H1 (cell line): ENCODE measurements around the gene NGEF. TPM values are rescaled to one million over a fixed set of nuclear protein-coding genes. Genes with fewer than 3 reads are reported as not detected.

ENCODE experiments used
- CTCF ChIA-PET: fragments of 300-600 bp; sonication (Branson Sonifier 250); formaldehyde crosslinking; loops from one replicate; lab custom pipeline; 2021; ENCODE audit not compliant: partially characterized antibody; lab: Charles Lee
- POLR2A ChIA-PET: fragments of 300-600 bp; sonication (Branson Sonifier 250); formaldehyde crosslinking; loops from one replicate; lab custom pipeline; 2021; ENCODE audit warnings: inconsistent platforms; ENCODE audit not compliant: partially characterized antibody; lab: Charles Lee
- DNase-seq, 2 experiments: peaks; one replicate each; pipeline versions ENCODE4 v3.0.0 to v3.0.0-alpha.2; 2010 to 2022; ENCODE audit warnings: low spot score in 2 of 2, low read depth in 1 of 2, mixed read lengths in 1 of 2
- FAIRE-seq: peaks from 2 replicates; lab custom pipeline; 2011; peaks lifted over from hg19 to GRCh38; lab: Jason Lieb, UNC
- H2AFZ ChIP-seq: 2 replicates; pipeline ENCODE4 v1.8.1; 2012; ENCODE audit warnings: low read length, inconsistent platforms
- H2AK5ac ChIP-seq: 2 replicates; pipeline ENCODE4 v1.6.1; 2013; ENCODE audit warnings: low read depth, low read length
- H2BK120ac ChIP-seq: replicated peaks from 2 replicates; pipeline ENCODE3; 2013; ENCODE audit warnings: low read depth, low read length, inconsistent platforms
- H2BK12ac ChIP-seq: 2 replicates; pipeline ENCODE4 v1.6.1; 2013; ENCODE audit warnings: low read depth, low read length
- H2BK15ac ChIP-seq: 2 replicates; pipeline ENCODE4 v1.6.1; 2013; ENCODE audit warnings: low read length
- H2BK20ac ChIP-seq: 2 replicates; pipeline ENCODE4 v1.6.1; 2013; ENCODE audit warnings: low read length
- H2BK5ac ChIP-seq: 2 replicates; pipeline ENCODE4 v1.6.1; 2013; ENCODE audit warnings: low read depth, low read length
- H3K14ac ChIP-seq: 2 replicates; pipeline ENCODE4 v1.6.1; 2013; ENCODE audit warnings: inconsistent platforms; ENCODE audit not compliant: insufficient read length
- H3K18ac ChIP-seq: 2 replicates; pipeline ENCODE4 v1.6.1; 2013; ENCODE audit warnings: low read length; ENCODE audit errors: extremely low read depth
- H3K23ac ChIP-seq: 2 replicates; pipeline ENCODE4 v1.6.1; 2013; ENCODE audit warnings: inconsistent platforms; ENCODE audit not compliant: insufficient read length
- H3K23me2 ChIP-seq: 2 replicates; pipeline ENCODE4 v1.6.1; 2013; ENCODE audit warnings: low read depth, low read length
- H3K27ac ChIP-seq: 2 replicates; pipeline ENCODE4 v1.6.1; 2011; ENCODE audit warnings: low read depth, low read length, inconsistent platforms
- H3K27me3 ChIP-seq, 4 experiments: replicated peaks in 1 of 4; 1 replicate in 1 of 4; 2 replicates in 3 of 4; pipeline versions ENCODE4 v1.6.1 to v1.8.1; 2011 to 2013; ENCODE audit warnings: low read length in 3 of 4, mild to moderate bottlenecking in 3 of 4, inconsistent platforms in 2 of 4, mixed read lengths in 2 of 4, moderate library complexity in 1 of 4; ENCODE audit not compliant: control insufficient read depth in 3 of 4, insufficient read depth in 3 of 4; ENCODE audit errors: extremely low read depth in 1 of 4
- H3K36me3 ChIP-seq, 4 experiments: 2 replicates each; pipeline versions ENCODE4 v1.6.1 to v1.8.1; 2011 to 2013; ENCODE audit warnings: mild to moderate bottlenecking in 4 of 4, low read length in 3 of 4, moderate library complexity in 2 of 4, control low read depth in 1 of 4, inconsistent platforms in 1 of 4; ENCODE audit not compliant: insufficient read depth in 4 of 4, control insufficient read depth in 2 of 4
- H3K4ac ChIP-seq: replicated peaks from 2 replicates; pipeline ENCODE3; 2013; ENCODE audit warnings: low read length, low read depth, mixed read lengths, inconsistent platforms; ENCODE audit not compliant: insufficient read length
- H3K4me1 ChIP-seq, 4 experiments: replicated peaks in 1 of 4; 1 replicate in 1 of 4; 2 replicates in 3 of 4; pipeline versions ENCODE4 v1.6.1 to v1.8.1; 2011 to 2013; ENCODE audit warnings: low read length in 3 of 4, inconsistent platforms in 2 of 4, mixed read lengths in 1 of 4; ENCODE audit not compliant: insufficient read depth in 4 of 4, control insufficient read depth in 3 of 4
- H3K4me2 ChIP-seq, 2 experiments: 2 replicates each; pipeline versions ENCODE4 v1.6.1 to v1.8.1; 2011 to 2013; ENCODE audit warnings: low read depth in 2 of 2, low read length in 2 of 2, control low read depth in 1 of 2, inconsistent platforms in 1 of 2, mild to moderate bottlenecking in 1 of 2; ENCODE audit not compliant: insufficient read depth in 1 of 2
- H3K4me3 ChIP-seq, 4 experiments: fragments of 200-600, 300-600 bp in 1 of 4; sonication (generic), shearing (Covaris generic), sonication (Bioruptor Twin) in 1 of 4; 2 replicates each; pipeline versions ENCODE4 v1.5.1 to v1.8.1; 2011 to 2016; ENCODE audit warnings: low read length in 4 of 4, low read depth in 3 of 4, control low read depth in 2 of 4, inconsistent platforms in 2 of 4, mild to moderate bottlenecking in 2 of 4, mixed read lengths in 1 of 4, moderate library complexity in 1 of 4; ENCODE audit not compliant: insufficient read depth in 2 of 4; ENCODE audit errors: extremely low read depth in 1 of 4
- H3K56ac ChIP-seq: replicated peaks from 2 replicates; pipeline ENCODE3; 2013; ENCODE audit warnings: low read depth, mild to moderate bottlenecking, mixed read lengths, low read length, inconsistent platforms; ENCODE audit not compliant: insufficient read length
- H3K79me1 ChIP-seq: 2 replicates; pipeline ENCODE4 v1.6.1; 2013; ENCODE audit warnings: low read depth, low read length, control low read depth
- H3K79me2 ChIP-seq, 2 experiments: 2 replicates each; pipeline versions ENCODE4 v1.6.1 to v1.8.1; 2012 to 2013; ENCODE audit warnings: low read length in 2 of 2, mild to moderate bottlenecking in 2 of 2, inconsistent platforms in 1 of 2; ENCODE audit not compliant: insufficient read depth in 2 of 2, control insufficient read depth in 1 of 2
- H3K9ac ChIP-seq, 4 experiments: replicated peaks in 1 of 4; 1 replicate in 1 of 4; 2 replicates in 3 of 4; pipeline versions ENCODE4 v1.6.1 to v1.8.1; 2011 to 2013; ENCODE audit warnings: low read depth in 3 of 4, low read length in 3 of 4, control low read depth in 2 of 4, mild to moderate bottlenecking in 2 of 4, moderate library complexity in 2 of 4, inconsistent platforms in 1 of 4; ENCODE audit errors: extremely low read depth in 1 of 4
- H3K9me3 ChIP-seq, 2 experiments: 2 replicates each; pipeline versions ENCODE4 v1.6.1 to v1.8.1; 2012 to 2013; ENCODE audit warnings: mild to moderate bottlenecking in 2 of 2, moderate library complexity in 2 of 2, control low read depth in 1 of 2, inconsistent platforms in 1 of 2, low read depth in 1 of 2, low read length in 1 of 2, mixed read lengths in 1 of 2; ENCODE audit not compliant: insufficient read depth in 2 of 2
- H4K20me1 ChIP-seq, 2 experiments: replicated peaks in 1 of 2; 2 replicates each; pipeline versions ENCODE3 to v1.8.1; 2011 to 2013; ENCODE audit warnings: inconsistent platforms in 2 of 2, low read length in 2 of 2, mild to moderate bottlenecking in 1 of 2; ENCODE audit not compliant: insufficient read depth in 2 of 2, control insufficient read depth in 1 of 2
- H4K5ac ChIP-seq: 2 replicates; pipeline ENCODE4 v1.6.1; 2013; ENCODE audit warnings: low read length, low read depth, mixed read lengths, inconsistent platforms; ENCODE audit not compliant: insufficient read length
- H4K8ac ChIP-seq: 2 replicates; pipeline ENCODE4 v1.8.0; 2013; ENCODE audit warnings: mild to moderate bottlenecking, moderate library complexity, low read length, inconsistent platforms; ENCODE audit not compliant: insufficient read depth; ENCODE audit errors: extremely low read depth
- H4K91ac ChIP-seq: replicated peaks from 2 replicates; pipeline ENCODE3; 2013; ENCODE audit warnings: low read length, mixed read lengths, inconsistent platforms; ENCODE audit not compliant: insufficient read length
- CTBP2 ChIP-seq: IDR thresholded peaks from 2 replicates; pipeline ENCODE4 v1.7.0; 2011; ENCODE audit warnings: borderline replicate concordance, mild to moderate bottlenecking, moderate library complexity, mixed read lengths, low read length; ENCODE audit not compliant: insufficient read depth, insufficient read length
- GABPA ChIP-seq: IDR thresholded peaks from 2 replicates; pipeline ENCODE4 v1.6.1; 2011; ENCODE audit warnings: mild to moderate bottlenecking, low read length, moderate library complexity, borderline replicate concordance; ENCODE audit not compliant: insufficient read depth
- JUND ChIP-seq: IDR thresholded peaks from 2 replicates; pipeline ENCODE4 v1.6.1; 2011; ENCODE audit warnings: mild to moderate bottlenecking, improper control_type of control experiment, low read length
- KDM5A ChIP-seq: fragments of 200-600 bp; IDR thresholded peaks from 2 replicates; pipeline ENCODE4 v1.7.1; 2012; ENCODE audit warnings: mild to moderate bottlenecking, low read length, inconsistent platforms, mixed read lengths
- MAFK ChIP-seq: IDR thresholded peaks from 2 replicates; pipeline ENCODE4 v1.6.1; 2012; ENCODE audit warnings: low read depth, mild to moderate bottlenecking, improper control_type of control experiment, low read length
- NRF1 ChIP-seq: IDR thresholded peaks from 2 replicates; pipeline ENCODE4 v1.6.1; 2011; ENCODE audit warnings: mild to moderate bottlenecking, low read depth, low read length, improper control_type of control experiment
- RAD21 ChIP-seq, 2 experiments: IDR thresholded peaks in 1 of 2; conservative IDR thresholded peaks in 1 of 2; 2 replicates each; pipeline ENCODE4 v1.6.1; 2011; ENCODE audit warnings: low read depth in 2 of 2, low read length in 2 of 2, improper control_type of control experiment in 1 of 2, inconsistent platforms in 1 of 2, mild to moderate bottlenecking in 1 of 2, moderate library complexity in 1 of 2
- SAP30 ChIP-seq: fragments of 300-600 bp; sonication (generic); IDR thresholded peaks from 2 replicates; pipeline ENCODE4 v1.7.1; 2012; ENCODE audit warnings: low read length, moderate library complexity, mild to moderate bottlenecking, inconsistent platforms; ENCODE audit not compliant: insufficient read depth, insufficient replicate concordance
- SP1 ChIP-seq: IDR thresholded peaks from 2 replicates; pipeline ENCODE4 v1.6.1; 2011; ENCODE audit warnings: low read depth, low read length
- WGBS, 2 experiments: shearing (Covaris generic) in 1 of 2; methylation state at CpG; one replicate each; pipeline versions ENCODE4 v1.1.6 to v1.1.7; 2013 to 2015; ENCODE audit warnings: low lambda C conversion rate in 2 of 2, mixed read lengths in 2 of 2, inconsistent platforms in 1 of 2, low coverage in 1 of 2, missing lambda C conversion rate in 1 of 2; ENCODE audit not compliant: insufficient replicate concordance in 2 of 2, insufficient coverage in 1 of 2, insufficient read length in 1 of 2; ENCODE audit errors: extremely low coverage in 1 of 2, missing lambda C conversion rate in 1 of 2; 5-methylcytosine and 5-hydroxymethylcytosine counted together
- polyA plus RNA-seq, 7 experiments: library from polyadenylated mRNA; depleted of rRNA in 3 of 7; stranded (reverse) in 5 of 7; unstranded in 2 of 7; fragments of >200 nt in 5 of 7; fragments of 200-250 nt in 2 of 7; gene quantifications; 1 replicate in 5 of 7; 2 replicates in 1 of 7; 4 replicates in 1 of 7; pipeline versions ENCODE4 v1.2.1 to v1.2.3, GENCODE V29; 2011 to 2013; ENCODE audit warnings: missing spikeins in 2 of 7, mixed read lengths in 2 of 7
- total RNA-seq: library from RNA; stranded (reverse); fragmentation: NEBNext Ultra II Directional; extraction: Animal tissue kit (Norgen Biotek cat#: 25700); gene quantifications from 2 replicates; pipeline ENCODE4 v1.2.1, GENCODE V29; 2021
- TF ChIP-seq, protein P1 (sequence below): IDR thresholded peaks from 2 replicates; pipeline ENCODE4 v1.6.1; 2011; ENCODE audit warnings: low read length, improper control_type of control experiment

NGEF gene
- total and polyA plus RNA-seq, 2 of the 8 experiments (the other 6 are each of a cell fraction or from before 2014, with no cell fraction given): 2.7 to 3.2 TPM

DNA sequence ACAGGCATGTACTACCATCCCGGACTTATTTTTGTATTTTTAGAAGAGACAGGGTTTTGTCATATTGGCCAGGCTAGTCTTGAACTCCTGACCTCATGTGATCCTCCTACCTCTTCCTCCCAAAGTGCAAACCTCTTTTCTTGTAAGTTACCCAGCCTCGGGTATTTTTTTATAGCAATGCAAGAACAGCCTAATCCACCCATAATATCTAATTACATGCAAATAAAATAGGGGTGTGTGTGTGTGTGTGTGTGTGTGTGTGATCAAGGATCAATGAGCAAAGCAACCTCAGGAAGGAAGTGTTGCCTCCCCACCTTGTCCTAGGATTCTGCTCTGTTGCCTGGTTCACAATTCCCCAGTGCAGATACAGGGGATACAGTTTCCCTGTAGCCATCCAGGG is 45.6 kb downstream of the NGEF start:
- no peak for DNase-seq
- TF ChIP-seq GABPA (no peak), MAFK (no peak), RAD21 (IDR thresholded peaks at IDR 0.05 in 1 of 2, conservative IDR thresholded peaks at IDR 0.05 in 1 of 2; ENCODE audit: low read depth in 2 of 2, low read length in 2 of 2) (no peak), JUND (no peak), NRF1 (no peak), KDM5A (no peak), SP1 (no peak), CTBP2 (no peak), SAP30 (no peak)
- TF ChIP-seq, protein P1, sequence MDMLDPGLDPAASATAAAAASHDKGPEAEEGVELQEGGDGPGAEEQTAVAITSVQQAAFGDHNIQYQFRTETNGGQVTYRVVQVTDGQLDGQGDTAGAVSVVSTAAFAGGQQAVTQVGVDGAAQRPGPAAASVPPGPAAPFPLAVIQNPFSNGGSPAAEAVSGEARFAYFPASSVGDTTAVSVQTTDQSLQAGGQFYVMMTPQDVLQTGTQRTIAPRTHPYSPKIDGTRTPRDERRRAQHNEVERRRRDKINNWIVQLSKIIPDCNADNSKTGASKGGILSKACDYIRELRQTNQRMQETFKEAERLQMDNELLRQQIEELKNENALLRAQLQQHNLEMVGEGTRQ: no peak
- no peak overlapping the region for H2AK5ac ChIP-seq
- H2BK5ac ChIP-seq: no peak overlapping the region
- H4K5ac ChIP-seq: no peak overlapping the region
- no peak overlapping the region for H4K8ac ChIP-seq
- ChIA-PET CTCF (interaction anchor here (0.9 kb wide), 1 partner anchor 93 kb away, joined by 3 read pairs; the partner anchor contains the start of gene INPP5D), POLR2A (no interaction called here)
- 80% methylated on average over 2 of the region's 2 CpGs; no CpG with 5 or more reads in 1 of the 2 experiments for WGBS, 2 experiments
- no peak overlapping the region for H4K91ac ChIP-seq
- no peak overlapping the region for H3K56ac ChIP-seq
- no peak overlapping the region for H3K27ac ChIP-seq
- no peak overlapping the region for H3K23ac ChIP-seq
- no peak overlapping the region for H3K14ac ChIP-seq
- H2BK20ac ChIP-seq: no peak overlapping the region
- FAIRE-seq: no peak
- no peaks in the 10 kb centered on the region for H3K27me3 ChIP-seq
- no peak overlapping the region for H3K9ac ChIP-seq
- peaks cover 0 to 4% (median 2%) of the 10 kb centered on the region in 4 experiments; a peak in 3 of 7 replicates for H3K4me1 ChIP-seq
- H4K20me1 ChIP-seq: no peaks in the 10 kb centered on the region
- H3K23me2 ChIP-seq: no peaks in the 10 kb centered on the region
- no peak overlapping the region for H2BK120ac ChIP-seq
- H3K4me2 ChIP-seq: no peak overlapping the region
- H3K36me3 ChIP-seq: no peaks in the 10 kb centered on the region
- H2BK12ac ChIP-seq: no peak overlapping the region
- no peaks in the 10 kb centered on the region for H3K79me1 ChIP-seq
- no peaks in the 10 kb centered on the region for H3K9me3 ChIP-seq
- no peak overlapping the region for H2BK15ac ChIP-seq
- H3K79me2 ChIP-seq: no peaks in the 10 kb centered on the region
- H2AFZ ChIP-seq: no peak overlapping the region
- no peak overlapping the region for H3K4ac ChIP-seq
- no peak overlapping the region for H3K4me3 ChIP-seq
- no peak overlapping the region for H3K18ac ChIP-seq
